Activated CD4-positive, alpha-beta T cell treated with anti-CD3 and anti-CD28 coated beads, Interleukin-2, Interleukin-4, amounts not matched to agents 100 ng/mL and 50 ng/mL, durations not matched to agents 16 hours and 8 hours (primary cell): ENCODE data around the gene SLIT1.

Experiments used
- DNase-seq: peaks from one replicate; pipeline ENCODE4 v3.0.0-alpha.2; 2020; ENCODE audit warnings: low spot score

Gene SLIT1

DNA sequence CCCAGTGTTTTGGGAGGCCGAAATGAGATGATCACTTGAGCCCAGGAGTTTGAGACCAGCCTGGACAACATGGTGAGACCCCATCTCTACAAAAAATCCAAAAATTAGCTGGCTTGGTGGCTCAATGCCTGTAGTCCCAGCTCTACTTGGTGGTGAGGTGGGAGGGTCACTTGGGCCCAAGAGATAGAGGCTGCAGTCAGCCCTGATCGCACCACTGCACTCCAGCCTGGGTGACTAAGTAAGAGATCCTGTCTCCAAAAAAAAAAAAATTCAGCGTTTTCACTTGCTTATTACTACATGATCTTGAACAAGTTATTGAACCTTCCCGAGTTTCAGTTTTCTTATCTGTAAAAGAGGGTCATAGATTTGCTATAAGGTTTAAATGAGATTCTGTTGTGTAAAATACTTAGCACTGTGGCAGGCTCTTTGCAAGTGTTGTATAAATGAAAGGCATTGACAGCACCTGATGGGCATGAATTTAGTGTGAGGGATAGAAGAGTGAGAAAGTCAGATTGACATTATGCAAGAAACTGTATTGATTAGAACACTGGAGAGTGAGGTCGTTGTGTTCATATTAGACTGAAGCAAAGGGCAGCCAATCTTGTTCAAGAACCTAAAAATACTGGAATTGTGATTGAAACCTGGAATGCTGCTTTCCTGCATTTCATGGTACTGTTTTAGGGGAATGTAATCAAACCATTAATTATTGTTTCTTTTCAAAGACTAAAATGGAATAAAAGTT lies 216.9 kb downstream of the SLIT1 start:
- no peak for DNase-seq

DNA sequence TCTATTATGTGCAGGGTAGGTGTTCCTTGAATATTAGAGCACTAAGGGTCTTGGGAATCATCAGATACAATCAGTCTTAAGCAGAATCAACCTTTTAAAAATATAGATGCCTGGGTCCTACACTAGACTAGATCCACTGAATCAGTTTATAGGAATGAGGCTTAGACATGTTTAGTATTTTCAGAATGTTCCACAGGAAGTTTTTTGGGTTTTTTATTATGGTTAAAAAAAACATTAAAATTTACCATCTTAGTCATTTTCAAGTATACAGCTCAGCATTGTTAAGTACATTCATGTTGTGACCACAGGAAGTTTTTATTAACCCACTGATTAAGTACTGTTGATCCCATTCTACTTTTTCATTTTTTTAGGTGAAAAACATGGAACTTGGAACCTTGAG lies 217.9 kb downstream of the SLIT1 start:
- no peak for DNase-seq

DNA sequence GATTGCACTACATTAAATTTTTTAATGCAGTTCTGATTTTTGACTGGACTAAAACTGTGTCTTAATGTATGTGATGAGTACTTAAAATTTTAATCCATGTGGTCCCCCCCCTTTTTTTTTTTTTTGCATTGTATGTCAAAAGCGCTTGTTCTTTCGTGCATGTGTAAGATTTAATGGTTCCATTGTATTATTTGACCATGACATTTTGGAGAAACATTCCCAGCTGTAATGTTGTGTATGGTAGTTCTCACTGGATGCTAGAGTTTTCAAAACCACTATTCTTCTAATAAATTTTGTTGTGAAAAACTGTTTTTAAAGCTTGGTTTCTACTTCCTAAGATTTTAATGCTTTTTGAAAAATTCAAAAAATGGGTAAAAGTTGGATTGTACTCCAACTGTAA lies 221.6 kb downstream of the SLIT1 start:
- no peak for DNase-seq

DNA sequence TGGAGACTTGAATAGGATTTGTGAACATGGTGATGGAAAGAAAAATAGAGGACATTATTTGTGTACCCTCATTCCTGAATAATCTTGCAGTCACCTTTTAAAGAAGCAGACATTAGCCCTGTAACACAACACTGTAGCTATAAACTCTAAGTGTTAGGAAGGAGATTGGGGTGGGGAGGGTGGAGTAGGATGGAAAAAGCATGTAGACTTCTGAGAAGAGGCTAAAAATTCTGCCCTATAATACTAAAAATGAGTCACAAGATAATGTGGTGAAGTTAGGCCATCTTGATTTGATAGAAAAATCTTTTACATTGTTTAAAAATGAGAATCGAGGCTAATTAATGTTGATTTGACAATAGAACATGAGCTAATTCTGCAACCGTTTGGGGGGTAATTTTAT lies 224.9 kb downstream of the SLIT1 start:
- no peak for DNase-seq

DNA sequence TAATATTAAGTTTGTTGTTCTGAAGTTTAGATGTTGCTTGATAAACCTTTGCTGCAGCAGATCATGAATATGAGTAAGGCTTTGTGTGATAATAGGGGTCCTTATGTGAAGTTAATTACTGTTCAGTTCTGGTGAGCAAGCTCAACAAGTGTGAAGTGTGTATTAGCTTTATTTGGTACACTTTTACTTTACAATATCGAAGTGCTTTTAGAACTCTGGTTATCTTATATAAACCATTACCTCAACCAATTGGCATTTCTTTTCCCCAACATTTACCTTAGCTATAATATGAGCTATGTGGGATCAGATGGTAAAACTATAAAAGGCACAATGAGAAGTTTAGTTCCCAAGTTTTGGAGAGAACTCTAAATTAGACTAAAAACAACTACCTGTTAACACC lies 226.0 kb downstream of the SLIT1 start:
- no peak for DNase-seq

DNA sequence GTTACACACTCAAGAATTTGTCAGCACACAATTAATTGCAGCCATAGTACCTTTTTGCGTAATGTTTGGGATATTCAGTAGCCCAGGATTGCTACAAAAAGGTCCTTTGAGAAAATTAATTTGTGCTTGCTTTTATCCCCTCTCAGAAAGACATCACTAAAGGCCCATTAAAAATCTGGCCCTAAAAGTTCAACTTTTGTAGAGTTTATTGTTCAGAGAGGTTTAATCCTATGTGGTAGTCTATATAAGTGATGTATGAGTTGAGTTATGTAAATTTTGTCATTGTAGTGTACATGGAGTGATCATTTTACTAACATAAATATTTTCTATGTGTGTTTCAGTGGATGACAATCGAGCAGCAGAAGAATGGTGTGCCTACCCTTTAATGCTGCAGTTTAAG lies 227.7 kb downstream of the SLIT1 start:
- DNase-seq, result no peak

DNA sequence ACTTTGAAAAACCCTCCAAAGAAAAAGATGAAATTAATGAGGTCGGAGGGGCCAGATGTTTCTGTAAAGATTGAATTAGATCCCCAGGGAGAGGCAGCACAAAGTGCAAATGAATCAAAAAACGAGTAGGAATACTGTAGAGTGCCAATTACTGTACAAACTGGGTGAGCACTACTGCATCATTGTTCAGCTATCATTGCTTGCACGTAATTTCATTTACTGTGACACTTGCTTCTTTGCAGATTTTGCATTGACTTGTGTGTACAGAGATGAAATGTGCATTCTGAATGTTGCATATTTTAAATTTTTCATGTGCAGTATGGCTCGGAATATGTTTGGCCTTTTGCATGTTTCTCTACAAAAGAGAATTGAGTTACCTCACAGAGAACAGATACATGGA lies 230.0 kb downstream of the SLIT1 start:
- DNase-seq, result no peak

DNA sequence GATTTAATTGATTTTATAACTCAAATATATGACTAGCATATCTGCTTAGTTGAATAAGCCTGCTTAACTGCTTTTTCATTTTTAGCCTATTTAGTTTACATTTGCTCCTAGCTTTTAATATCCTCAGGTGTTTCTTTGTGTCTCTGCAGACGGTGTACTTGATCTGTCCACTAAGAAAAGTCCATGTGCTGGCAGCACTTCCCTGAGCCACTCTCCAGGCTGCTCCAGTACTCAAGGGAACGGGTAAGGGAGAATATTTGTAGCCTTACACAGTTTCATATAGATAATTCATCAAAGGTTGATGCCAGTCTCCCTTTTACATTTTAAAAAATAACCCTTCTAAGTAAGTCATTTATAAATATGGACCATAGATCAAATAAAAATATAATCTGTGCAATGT lies 233.8 kb downstream of the SLIT1 start:
- no peak for DNase-seq

DNA sequence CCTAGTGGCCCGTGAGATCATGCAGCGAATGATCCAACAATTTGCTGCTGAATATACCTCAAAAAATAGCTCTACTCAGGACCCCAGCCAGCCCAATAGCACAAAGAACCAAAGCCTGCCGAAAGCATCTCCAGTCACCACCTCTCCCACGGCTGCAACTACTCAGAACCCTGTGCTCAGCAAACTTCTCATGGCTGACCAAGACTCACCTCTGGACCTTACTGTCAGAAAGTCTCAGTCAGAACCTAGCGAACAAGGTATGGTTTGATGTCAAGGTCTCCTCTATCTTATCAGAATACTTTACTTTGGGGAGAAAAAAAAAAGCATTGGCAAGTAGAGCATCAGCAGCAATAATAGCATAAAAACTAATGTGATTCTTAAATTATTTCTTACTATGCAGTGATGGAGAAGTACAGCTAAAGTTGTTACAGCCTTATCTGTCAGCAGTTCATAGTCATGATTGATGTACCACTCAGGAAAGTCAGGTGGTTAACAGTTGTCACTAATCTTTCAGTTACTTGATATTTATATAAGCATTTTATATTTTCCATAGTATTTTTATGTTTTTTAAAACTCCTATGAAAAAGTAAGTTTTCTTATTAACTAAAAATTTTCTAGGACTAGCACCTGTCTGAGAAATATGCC lies 236.6 kb downstream of the SLIT1 start:
- no peak for DNase-seq
